NCI-H748 treated with DMSO at 0.1 percent for 48 hours (cell line): Measurements from ENCODE around the gene LAMB4.

ENCODE experiments used
- DNase-seq: peaks from one replicate; lab custom pipeline; 2025; lab: John Stamatoyannopoulos, UW

Gene LAMB4

DNA sequence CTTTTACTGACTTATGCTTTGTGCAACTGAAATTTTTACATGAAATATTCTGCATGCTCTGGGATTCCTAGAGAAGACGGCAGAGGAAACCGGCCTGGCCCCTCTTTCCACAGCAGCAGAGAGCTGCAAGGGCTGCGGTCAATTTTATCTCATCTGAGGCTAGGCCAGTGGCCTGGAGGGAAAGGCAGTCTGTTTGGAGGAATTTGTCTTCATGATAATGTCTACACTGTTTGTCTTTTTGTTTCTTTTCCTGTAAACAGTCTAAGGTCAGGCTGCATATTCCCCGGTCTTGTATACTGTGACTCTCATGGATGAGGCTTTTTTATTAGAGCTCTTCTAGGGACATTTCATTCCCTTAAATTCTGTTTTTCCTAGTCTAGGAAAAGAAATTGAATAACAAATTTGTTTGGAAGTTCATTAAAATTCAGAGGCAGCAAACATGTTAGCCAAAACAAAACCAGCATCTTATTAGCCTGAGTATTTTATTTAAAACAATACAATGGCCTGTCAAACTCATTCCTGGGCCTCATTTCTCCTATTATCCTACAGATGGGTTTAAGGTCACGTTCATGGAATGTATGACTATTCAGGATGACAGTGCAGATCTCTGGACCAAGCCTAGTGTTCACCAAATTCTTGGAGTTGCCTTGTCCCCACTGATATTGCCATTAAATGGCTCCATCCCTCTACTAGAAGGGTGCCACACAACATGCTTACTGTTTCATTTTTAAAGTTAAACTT is 26.4 kb downstream of the LAMB4 start:
- DNase-seq = no peak

GRCh38 chr7:108102671-108103312 is 27.4 kb downstream of the LAMB4 start:
- no peak for DNase-seq

DNA sequence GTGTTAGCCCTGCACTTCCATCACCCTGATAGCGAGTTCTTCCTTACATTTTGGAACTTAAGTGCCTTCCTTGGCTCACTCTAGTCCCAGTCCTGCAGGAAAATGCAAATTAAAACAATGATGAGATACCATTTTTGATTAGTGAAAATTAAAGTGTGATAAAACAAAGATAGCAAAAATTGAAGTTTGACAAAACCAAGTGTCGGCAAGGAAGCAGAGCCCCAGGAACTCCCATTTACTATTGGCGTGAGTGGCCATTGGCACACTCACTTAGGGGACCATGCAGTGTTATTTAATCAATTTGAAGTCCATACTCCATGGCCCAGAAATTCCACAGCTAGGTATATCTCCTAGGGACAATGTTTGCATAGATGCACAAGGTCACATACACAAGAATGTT is 28.4 kb downstream of the LAMB4 start:
- DNase-seq = no peak

DNA sequence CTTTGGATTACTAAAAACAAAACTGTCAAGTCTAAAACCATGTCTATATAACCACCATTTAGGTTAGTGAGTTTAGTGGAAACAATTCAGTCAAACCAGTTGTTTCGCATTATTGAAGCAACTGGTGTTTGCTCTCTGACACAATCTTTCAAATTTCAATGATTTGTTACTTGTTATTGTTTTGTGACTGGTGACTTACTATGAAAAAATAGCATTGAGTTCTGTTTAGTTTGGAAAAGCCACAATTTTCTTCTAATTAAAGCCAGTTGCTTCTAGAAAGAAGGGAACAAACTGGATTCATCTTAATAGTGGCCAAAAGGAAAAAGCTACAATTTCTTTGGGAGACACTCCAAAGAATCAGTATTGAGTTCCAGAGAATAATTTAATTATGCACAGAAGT is 30.4 kb downstream of the LAMB4 start:
- no peak for DNase-seq

DNA sequence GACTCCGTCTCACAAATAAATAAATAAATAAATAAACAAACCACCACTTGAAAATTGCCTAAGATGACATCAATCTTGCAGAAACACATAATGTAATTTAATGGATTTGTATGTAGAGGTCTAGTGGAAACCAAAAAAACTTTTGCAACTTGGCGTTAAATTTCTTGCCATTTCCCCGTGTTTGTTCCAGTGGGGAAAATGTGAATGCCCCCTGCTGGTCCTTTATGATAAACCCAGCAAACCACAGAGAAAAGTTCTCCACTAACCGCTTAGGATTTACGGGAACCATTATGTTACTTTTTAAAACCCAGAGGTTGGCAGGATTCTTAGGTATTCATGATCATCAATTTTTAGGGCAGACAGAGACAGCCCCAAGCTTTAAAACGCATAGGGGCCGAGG is 32.5 kb downstream of the LAMB4 start:
- no peak for DNase-seq

DNA sequence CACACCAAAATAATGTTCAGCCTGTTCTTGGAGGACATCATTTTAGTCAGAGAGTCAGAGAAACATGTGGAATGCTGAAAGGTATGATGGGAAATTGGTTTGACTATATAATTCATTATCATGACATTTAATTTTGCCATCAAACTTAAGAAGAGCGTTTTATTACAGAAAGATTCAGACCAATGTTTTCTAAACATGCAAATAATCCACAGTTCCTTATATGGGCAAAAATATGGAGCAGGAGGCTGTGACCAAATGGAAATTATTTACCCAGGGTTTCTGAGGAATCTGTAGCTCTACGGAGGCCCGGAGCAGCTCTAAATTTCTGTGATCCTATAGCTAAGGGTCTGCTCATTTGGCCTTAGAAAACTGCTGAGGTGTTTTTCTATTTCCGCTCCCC is 33.2 kb downstream of the LAMB4 start:
- no peak for DNase-seq

DNA sequence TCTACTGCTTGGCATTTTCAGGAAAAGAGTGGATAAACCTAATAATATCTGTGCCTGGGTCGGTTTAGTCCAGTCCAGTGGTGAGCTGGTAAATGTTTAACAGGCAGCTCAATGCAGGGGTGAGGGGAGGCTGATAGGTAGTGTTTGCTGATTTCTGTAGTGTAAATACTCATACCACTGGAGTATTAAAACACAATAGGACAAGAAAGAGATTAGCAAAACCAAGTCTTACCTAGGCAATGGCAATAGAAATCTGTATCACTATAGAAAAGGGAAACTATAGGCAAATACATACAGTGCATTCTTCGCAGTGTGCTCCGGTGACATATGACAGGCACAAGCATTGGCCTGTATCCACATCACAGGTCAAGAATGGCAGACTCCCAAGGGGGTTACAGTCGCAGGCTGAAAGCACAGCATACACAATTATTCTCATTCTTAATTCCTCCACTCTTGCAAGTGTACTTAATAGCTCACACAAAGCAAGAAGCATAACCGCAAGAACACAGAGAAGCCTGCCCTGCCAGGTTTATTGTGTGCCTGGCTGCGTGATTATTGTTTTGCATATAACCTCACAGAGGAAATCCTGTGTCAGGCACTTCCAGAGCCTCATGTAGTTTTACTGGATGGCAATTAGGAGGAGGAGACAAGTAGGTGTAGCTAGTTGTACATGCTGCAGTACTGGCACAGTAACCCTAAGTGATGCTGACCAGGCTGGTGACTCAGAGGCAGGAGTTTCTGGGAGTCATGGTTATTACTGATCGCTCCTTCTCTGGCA is 35.0 kb downstream of the LAMB4 start:
- peak; percentile 4 for DNase-seq

DNA sequence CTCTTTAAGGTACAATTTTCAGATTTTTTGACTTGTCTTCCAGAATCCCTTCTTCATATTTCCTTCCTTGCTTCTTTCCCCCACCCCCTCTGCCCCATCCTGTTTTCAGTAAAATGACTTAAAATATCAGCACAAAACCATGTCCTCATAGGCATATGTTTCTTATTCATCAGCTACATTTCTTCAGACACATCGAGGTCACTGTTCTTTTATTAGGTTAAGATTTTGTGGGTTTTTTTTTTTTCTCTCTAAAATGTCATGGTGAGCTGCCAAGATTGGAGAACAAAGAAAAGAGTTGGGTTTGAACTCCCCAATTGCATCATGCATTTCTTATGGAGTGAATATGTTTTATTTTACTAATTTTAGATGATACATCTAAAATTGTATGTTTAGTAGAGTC is 35.8 kb downstream of the LAMB4 start:
- DNase-seq = no peak

DNA sequence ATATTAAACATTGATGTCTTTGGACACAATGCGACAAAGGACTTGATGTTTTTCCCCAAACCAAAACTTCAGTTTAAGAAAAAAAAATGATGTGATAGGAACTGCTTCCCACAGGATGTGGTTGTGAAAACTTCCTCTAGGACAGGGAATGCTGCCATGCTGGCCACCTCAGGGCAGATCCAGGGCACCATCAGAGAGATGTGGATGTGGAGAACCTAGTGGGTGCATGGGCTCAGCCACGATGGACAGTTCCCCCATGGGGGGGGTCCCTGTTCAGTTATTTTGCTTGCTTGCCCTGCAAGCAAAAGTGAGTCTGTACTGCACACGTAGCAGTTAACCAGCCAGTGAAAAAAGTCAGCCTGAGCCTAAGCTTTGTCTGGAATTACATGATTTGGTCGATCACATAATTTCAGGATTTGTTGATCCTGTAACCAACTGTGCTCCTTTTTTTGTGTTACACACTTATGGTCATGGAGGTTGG is 36.3 kb downstream of the LAMB4 start:
- no peak for DNase-seq

DNA sequence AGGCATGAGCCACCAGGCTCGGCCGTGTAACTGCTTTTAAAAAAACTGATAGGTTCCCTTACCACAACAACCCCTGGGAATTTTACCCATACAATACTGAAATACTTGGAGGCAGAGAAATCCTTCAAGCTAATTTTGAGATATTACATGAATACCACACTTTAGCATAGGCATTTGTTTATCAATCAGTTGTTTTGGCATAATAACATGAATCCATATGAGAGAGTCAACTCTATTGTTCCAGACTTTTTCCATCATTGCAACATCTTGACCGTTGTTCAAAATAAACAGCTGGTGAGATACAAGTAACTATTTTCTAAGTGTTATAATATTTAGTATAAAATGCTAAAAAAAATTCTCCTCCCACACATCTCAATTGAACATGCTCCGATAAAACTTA is 36.8 kb downstream of the LAMB4 start:
- no peak for DNase-seq

- DNase-seq = no peak
Measured at GRCh38 chr7:108091461-108091831, 38.7 kb downstream of the LAMB4 start.

DNA sequence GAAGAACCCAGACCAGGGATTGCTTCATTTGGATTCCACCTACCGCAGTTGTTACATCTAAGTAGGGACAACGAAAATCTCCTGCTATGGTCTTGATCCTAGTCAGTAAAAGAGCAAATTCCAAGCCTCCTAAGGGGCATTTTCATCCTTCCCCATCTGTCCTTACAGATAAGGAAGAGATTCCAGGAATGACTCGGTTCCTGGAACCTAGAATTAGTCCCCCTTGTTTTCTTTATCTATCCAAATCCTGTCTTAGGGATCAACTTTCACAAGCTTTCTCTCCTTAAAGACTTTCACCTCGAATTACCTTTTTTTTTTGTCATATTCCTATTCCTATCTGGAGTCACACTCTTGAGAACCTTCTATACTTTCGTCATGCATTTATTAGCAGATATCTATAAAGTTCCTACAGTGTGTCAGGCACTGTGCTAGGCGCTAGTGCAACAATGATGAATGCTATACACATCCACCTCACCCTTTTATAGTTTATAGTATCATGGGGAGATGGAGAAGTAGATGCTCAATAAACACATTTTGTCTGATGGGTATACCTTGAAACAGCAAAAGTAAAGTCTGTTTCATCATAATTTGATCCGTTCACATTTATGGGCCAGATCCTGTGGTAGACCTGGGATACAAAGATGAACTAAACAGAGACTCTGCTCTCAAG is 39.2 kb downstream of the LAMB4 start:
- no peak for DNase-seq

DNA sequence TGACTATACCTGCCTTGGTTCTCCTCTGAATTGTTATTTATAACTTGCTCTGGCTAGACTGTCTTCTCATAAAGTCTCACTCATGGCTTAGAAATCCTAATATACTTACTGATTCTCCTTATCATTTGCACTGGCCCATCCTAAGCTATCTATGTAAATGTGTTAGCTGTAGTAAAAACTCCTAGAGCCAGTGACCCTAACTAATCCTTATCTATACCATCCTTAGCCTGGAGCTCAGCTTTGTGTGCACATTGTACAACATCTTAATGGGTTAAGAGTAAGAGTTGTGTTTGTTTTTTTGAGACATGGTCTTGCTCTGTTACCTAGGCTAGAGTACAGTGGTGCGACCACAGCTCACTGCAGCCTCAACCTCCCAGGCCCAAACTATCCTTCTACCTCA is 40.8 kb downstream of the LAMB4 start:
- DNase-seq = no peak

DNA sequence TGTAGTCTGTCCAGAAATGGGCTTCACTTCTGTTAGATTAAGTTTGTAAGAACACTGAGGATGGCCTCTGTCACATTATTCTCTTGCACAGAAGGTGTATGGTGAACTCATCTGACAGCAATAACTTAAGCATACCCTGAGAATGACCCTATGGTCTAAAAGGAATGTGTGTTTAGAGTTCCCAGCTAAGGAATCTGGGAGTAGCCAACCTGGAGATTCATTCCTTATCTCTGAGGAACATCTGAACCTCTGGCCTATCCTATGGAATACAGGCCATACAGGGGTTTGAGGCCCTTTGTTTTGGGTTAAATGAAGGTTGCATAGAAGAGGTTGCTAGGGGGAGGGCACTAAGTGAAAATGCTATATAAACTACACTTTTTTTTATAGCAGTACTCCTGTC is 41.4 kb downstream of the LAMB4 start:
- no peak for DNase-seq

DNA sequence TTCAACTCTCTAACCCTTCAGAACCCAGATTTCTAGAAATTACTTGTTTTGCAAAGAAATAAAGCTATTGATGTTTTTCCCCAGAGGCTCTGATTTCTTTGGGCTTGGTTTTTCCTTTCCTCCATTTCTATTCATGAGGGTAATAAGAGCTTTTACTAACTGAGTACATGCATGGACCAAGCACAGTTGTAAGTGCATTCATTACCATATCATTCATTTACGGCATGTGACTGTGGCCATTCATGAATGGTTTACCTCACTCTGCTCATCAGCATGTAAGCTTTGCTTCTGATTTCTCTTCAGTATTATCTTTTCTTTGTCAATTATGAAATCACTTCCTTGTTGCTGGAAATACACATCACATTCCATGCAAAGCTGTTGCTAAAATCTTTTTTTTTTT is 42.4 kb downstream of the LAMB4 start:
- DNase-seq = no peak

DNA sequence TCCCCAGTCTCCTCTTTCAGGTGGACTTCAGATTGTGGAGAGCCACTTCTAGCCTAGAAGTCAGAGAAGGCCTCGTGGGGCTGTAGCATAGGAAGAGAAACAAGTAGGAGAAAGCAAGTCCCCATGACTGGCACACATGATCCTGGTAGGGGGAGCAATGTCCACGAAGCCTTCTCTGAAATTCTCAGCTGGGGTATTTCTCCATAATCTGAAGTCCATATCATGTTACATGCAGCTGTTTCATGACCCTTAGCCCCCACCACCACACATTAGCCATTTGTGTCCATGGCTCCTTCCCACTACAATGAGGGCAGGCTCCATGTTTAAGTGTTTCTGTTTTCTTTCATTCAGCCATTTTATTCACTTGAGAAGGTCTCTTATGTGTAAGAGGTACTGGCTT is 43.2 kb downstream of the LAMB4 start:
- DNase-seq = no peak

- DNase-seq = no peak
Measured at GRCh38 chr7:108086546-108086945, 43.6 kb downstream of the LAMB4 start.

DNA sequence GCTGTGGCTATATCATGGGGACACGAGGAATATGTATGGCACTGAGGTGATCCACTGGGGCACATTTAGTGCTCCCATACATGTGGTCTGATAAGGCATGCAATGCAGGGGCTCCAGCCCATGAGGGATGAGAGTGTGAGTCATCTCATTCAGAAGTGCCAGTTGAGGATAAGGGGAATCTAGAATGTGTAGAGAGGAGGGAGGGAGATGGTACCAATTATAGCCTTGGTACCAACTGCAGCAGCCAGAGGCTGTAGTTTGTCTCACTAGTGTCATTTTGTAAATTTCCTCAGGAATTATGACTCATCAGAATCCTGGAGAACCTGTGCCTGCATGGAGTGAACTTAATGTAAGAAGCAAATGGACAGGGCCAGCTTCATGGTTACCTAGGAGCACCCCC is 46.2 kb downstream of the LAMB4 start:
- no peak for DNase-seq

DNA sequence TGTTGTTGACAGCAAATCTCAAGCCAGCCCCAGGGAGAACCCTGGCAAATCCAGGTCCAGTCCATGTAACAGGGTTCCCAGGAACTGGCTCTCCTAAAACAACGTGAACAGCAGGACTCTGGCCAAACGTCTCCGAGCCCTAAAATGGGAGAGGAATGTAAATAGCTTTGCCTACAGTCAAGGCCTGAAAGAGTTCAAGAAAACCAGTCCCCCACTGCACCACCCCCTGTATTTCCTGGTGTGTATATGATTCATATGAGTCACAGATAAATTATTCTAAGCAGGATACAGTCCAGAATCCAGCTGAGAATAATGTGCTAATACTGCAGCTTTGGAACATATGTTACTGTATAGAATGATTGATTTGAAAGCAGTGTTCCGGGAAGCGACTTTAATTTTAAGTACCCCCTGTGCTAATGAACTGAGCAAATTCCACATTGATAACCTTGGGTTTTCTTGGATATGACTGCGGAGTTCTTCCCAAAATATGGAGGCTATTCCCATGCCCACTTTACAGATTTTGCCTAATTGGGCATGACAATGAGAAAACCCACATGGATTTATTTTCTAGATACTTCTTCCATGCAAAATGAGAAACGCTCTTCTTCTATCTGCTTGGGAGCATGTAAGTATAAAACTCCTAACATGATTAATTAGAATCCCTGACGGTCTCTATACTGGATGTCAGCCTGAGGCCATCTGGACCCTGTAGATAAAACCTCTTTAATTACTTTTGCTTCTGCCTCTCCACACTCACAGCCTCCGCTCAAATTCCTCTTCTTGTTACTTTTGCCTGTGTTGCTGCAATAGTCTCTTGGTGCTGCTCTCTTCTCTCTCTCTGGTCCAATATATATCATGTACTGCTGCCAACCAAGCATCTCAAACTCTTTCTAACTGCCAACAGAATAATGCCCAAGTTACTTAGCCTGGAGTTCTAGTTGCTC is 50.2 kb downstream of the LAMB4 start:
- no peak for DNase-seq

DNA sequence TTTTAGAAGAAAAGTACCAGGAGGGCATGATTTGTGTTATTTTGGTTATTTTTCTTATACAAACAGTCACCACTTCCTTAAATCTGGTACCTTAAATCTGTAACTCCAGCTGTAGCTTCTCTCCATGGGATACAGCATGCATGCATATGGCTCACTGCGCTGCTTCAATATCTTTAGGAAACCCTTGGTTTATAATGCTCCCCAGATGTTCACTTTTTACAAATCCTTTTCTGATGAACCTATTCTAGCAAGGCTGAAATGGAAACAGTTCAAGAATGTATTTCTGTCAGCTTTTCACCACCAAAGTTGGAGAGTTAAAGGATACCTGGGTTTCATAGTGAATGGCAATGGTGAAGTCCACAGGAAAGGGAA is 50.9 kb downstream of the LAMB4 start:
- no peak for DNase-seq

GRCh38 chr7:108078691-108079090 is 51.5 kb downstream of the LAMB4 start:
- no peak for DNase-seq
